HepG2 (cell line): ENCODE measurements around the gene DUS2. TPM values are rescaled to one million over a fixed set of nuclear protein-coding genes. Genes with fewer than 3 reads are reported as not detected.

ENCODE experiments used
- AHDC1 ChIP-seq: sonication (generic); formaldehyde crosslinking; IDR thresholded peaks from 2 replicates; pipeline ENCODE4 v1.5.1; 2020; ENCODE audit warnings: mild to moderate bottlenecking, missing genetic modification reagents, borderline replicate concordance
- CHD4 ChIP-seq: fragments of 200-600 bp; sonication (generic); IDR thresholded peaks from 2 replicates; pipeline ENCODE4 v1.7.0; 2017; ENCODE audit warnings: mild to moderate bottlenecking, low read length, borderline replicate concordance
- SCMH1 ChIP-seq: sonication (generic); formaldehyde crosslinking; IDR thresholded peaks from 2 replicates; pipeline ENCODE4 v1.9.0; 2021; ENCODE audit warnings: missing genetic modification reagents, mild to moderate bottlenecking, borderline replicate concordance
- ZBTB25 ChIP-seq: IDR thresholded peaks from 2 replicates; pipeline ENCODE4 v1.6.1; 2018; ENCODE audit warnings: missing genetic modification reagents
- ZNF580 ChIP-seq: IDR thresholded peaks from 2 replicates; pipeline ENCODE4 v1.6.1; 2016; ENCODE audit warnings: low read depth, borderline replicate concordance
- polyA plus RNA-seq, 8 experiments: library from polyadenylated mRNA; depleted of rRNA in 3 of 8; stranded (reverse) in 7 of 8; unstranded in 1 of 8; fragments of >200 nt; fragmentation: Illumina TruSeq in 4 of 8; extraction: Trizol in 4 of 8; gene quantifications; 2 replicates each; pipeline versions ENCODE4 v1.2.1 to v1.2.3, GENCODE V29; 2011 to 2016; ENCODE audit warnings: low read depth in 4 of 8, missing spikeins in 1 of 8, mixed read lengths in 1 of 8; ENCODE audit not compliant: insufficient read depth in 1 of 8
- total RNA-seq, 5 experiments: library from RNA; depleted of rRNA; stranded (reverse); fragments of >200 nt; fragmentation: Illumina TruSeq; extraction: Trizol; gene quantifications; 2 replicates each; pipeline ENCODE4 v1.2.3, GENCODE V29; 2016; ENCODE audit warnings: low read depth in 1 of 5

DUS2 gene
- total and polyA plus RNA-seq, 2 of the 13 experiments (the other 11 are each of a cell fraction or from before 2014, with no cell fraction given): 17.8 to 25.1 TPM

- no peak for TF ChIP-seq ZBTB25 (CRISPR knock-in tag)
- TF ChIP-seq AHDC1 (CRISPR knock-in tag): no peak
- TF ChIP-seq CHD4: no peak
- no peak for TF ChIP-seq SCMH1
- TF ChIP-seq ZNF580 (CRISPR knock-in tag): no peak
- TF ChIP-seq, all 625 proteins: peak for 7
Measured at GRCh38 chr16:68086860-68087268, 63.8 kb downstream of the DUS2 start (continued).
